GM12891 (cell line): ENCODE results near the gene TMCC1.

Experiments used
- PAX5 ChIP-seq: IDR thresholded peaks from 2 replicates; pipeline ENCODE4 v1.6.1; 2011; ENCODE audit warnings: low read length, moderate library complexity, mild to moderate bottlenecking; ENCODE audit not compliant: insufficient read depth, severe bottlenecking
- POLR2A ChIP-seq: IDR thresholded peaks from 2 replicates; pipeline ENCODE4 v1.6.1; 2011; ENCODE audit warnings: low read depth, low read length, control low read depth
- POLR2AphosphoS5 ChIP-seq: IDR thresholded peaks from 2 replicates; pipeline ENCODE4 v1.6.1; 2011; ENCODE audit warnings: low read depth, low read length, control low read depth
- POU2F2 ChIP-seq: IDR thresholded peaks from 2 replicates; pipeline ENCODE4 v1.6.1; 2011; ENCODE audit warnings: low read depth, mild to moderate bottlenecking, control low read depth, low read length, moderate library complexity
- SPI1 ChIP-seq: IDR thresholded peaks from 2 replicates; pipeline ENCODE4 v1.6.1; 2011; ENCODE audit warnings: low read depth, low read length, control low read depth
- TAF1 ChIP-seq: IDR thresholded peaks from 2 replicates; pipeline ENCODE4 v1.6.1; 2011; ENCODE audit warnings: low read depth, low read length, control low read depth

DNA sequence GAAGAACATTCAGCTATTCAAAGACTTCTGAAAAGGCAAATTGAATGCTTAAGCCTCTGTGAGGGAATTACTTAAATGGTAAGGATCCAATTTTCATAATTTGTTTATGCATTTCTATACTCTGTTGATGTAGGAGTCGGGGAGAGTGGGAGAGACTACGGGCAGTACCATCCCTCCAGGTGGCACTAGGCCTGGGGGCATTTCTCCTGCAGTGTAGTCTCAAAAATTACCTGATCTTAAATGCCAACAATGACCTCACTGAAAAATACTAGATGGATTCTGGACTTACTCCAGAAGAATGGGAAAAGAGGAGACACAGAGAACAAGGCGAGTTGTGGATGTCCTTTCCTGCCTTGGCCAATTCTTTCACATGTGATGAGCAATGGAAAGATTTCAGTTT lies 209.2 kb downstream of the TMCC1 start:
- TF ChIP-seq POLR2A, result no peak
- TF ChIP-seq POLR2AphosphoS5, result no peak
- no peak for TF ChIP-seq TAF1
- no peak for TF ChIP-seq PAX5
- no peak for TF ChIP-seq SPI1
- no peak for TF ChIP-seq POU2F2
